ENCODE results near the gene AAGAB.

GRCh38 chr15:67219288-67219687, 35.2 kb downstream of the AAGAB start:
- TF ChIP-seq CTCF (IDR thresholded peaks at IDR 0.05) = no peak
- no peak for TF ChIP-seq POLR2A (IDR thresholded peaks at IDR 0.05)
